ENCODE data around the gene ZNF230.
A peak's percentile ranks its signal among the peaks of the same experiment; 100 is the strongest.

ZNF230 gene

GRCh38 chr19:44032001-44032610 lies 29.3 kb downstream of the ZNF230 start:
- no peak for DNase-seq (ENCODE audit: low read depth in 2 of 2, low spot score in 1 of 2)

- DNase-seq (ENCODE audit: low read depth in 2 of 2, low spot score in 1 of 2): no peak
Measured at GRCh38 chr19:44042147-44042546, 39.4 kb downstream of the ZNF230 start.

- no peak for DNase-seq (ENCODE audit: low read depth in 2 of 2, low spot score in 1 of 2)
Measured at GRCh38 chr19:44050740-44051649, 48.2 kb downstream of the ZNF230 start.

GRCh38 chr19:44051650-44052402 lies 49.1 kb downstream of the ZNF230 start, which contains the start of gene ZNF223:
TSS of gene ZNF223 (plus strand) at chr19:44052036. CDS start at chr19:44055177, 3,141 bp downstream.
- peak in 1 of 2 donors; percentile 33 for DNase-seq (ENCODE audit: low read depth in 2 of 2, low spot score in 1 of 2)

- no peak for DNase-seq (ENCODE audit: low read depth in 2 of 2, low spot score in 1 of 2)
Measured at GRCh38 chr19:44055870-44056269, 53.1 kb downstream of the ZNF230 start.

GRCh38 chr19:44059229-44059628 lies 56.5 kb downstream of the ZNF230 start:
- no peak for DNase-seq (ENCODE audit: low read depth in 2 of 2, low spot score in 1 of 2)

GRCh38 chr19:44061038-44061437 lies 58.3 kb downstream of the ZNF230 start:
- DNase-seq (ENCODE audit: low read depth in 2 of 2, low spot score in 1 of 2): no peak

All from stimulated activated CD8-positive, alpha-beta memory T cell treated with anti-CD3 and anti-CD28 coated beads, Interleukin-4, amount 100 ng/mL, for 1 hour (primary cell).